PC-3 (cell line): ENCODE data around the gene PCNT. TPM values are rescaled to one million over a fixed set of nuclear protein-coding genes. Genes with fewer than 3 reads are reported as not detected.

ENCODE experiments used
- ATAC-seq: fragments of 200-7000 bp; cut with Tn5 transposase; 2 replicates; pipeline ENCODE4 v1.9.1; 2020; ENCODE audit warnings: mild to moderate bottlenecking, moderate library complexity
- BruUV-seq: library from RNA; stranded (reverse); fragments of 400-500 nt; replicated peaks from 2 replicates; lab custom pipeline; 2021; lab: Mats Ljungman, UMichigan
- CTCF ChIA-PET: fragments of 300-600 bp; sonication (Branson Sonifier 250); formaldehyde crosslinking; loops from one replicate; lab custom pipeline; 2022; ENCODE audit warnings: antibody characterized with exemption; lab: Charles Lee
- POLR2A ChIA-PET: fragments of 300-600 bp; sonication (Branson Sonifier 250); formaldehyde crosslinking; loops from one replicate; lab custom pipeline; 2022; ENCODE audit warnings: antibody characterized with exemption; ENCODE audit not compliant: unreplicated experiment; lab: Charles Lee
- DNase-seq: peaks from one replicate; pipeline ENCODE4 v3.0.0-alpha.2; 2015
- H2AFZ ChIP-seq: fragments of 300-600 bp; sonication (generic); 2 replicates; pipeline ENCODE4 v1.6.0; 2016; ENCODE audit warnings: antibody characterized with exemption, low read length
- H3F3A ChIP-seq: fragments of 300-600 bp; sonication (generic); one replicate; pipeline ENCODE4 v1.6.0; 2017; ENCODE audit warnings: antibody characterized with exemption, low read length, control low read depth, mild to moderate bottlenecking; ENCODE audit not compliant: unreplicated experiment
- H3K27ac ChIP-seq: fragments of 300-600 bp; sonication (generic); 2 replicates; pipeline ENCODE4 v1.5.1; 2016; ENCODE audit warnings: mild to moderate bottlenecking, low read length
- H3K27me3 ChIP-seq: fragments of 300-600 bp; sonication (generic); 2 replicates; pipeline ENCODE4 v1.6.1; 2016; ENCODE audit warnings: low read length, mixed read lengths
- H3K36me3 ChIP-seq: fragments of 300-600 bp; sonication (generic); 2 replicates; pipeline ENCODE4 v1.6.1; 2016; ENCODE audit warnings: low read depth, mixed run types, low read length, mixed read lengths
- H3K4me1 ChIP-seq: fragments of 300-600 bp; sonication (generic); 2 replicates; pipeline ENCODE4 v1.5.1; 2016; ENCODE audit warnings: low read length; ENCODE audit not compliant: insufficient read depth
- H3K4me2 ChIP-seq: fragments of 300-600 bp; sonication (generic); 2 replicates; pipeline ENCODE4 v1.6.0; 2016; ENCODE audit warnings: low read length
- H3K4me3 ChIP-seq: fragments of 300-600 bp; sonication (generic); 2 replicates; pipeline ENCODE4 v1.5.1; 2016; ENCODE audit warnings: mild to moderate bottlenecking, low read length, mixed read lengths
- H3K79me2 ChIP-seq: fragments of 300-600 bp; sonication (generic); 2 replicates; pipeline ENCODE4 v1.6.1; 2017; ENCODE audit warnings: low read length, mixed read lengths
- H3K9ac ChIP-seq: fragments of 300-600 bp; sonication (generic); 2 replicates; pipeline ENCODE4 v1.6.0; 2016; ENCODE audit warnings: mild to moderate bottlenecking, low read length
- H3K9me2 ChIP-seq: fragments of 300-600 bp; sonication (generic); replicated peaks from 2 replicates; pipeline ENCODE4 v1.6.1; 2016; ENCODE audit warnings: mixed run types, low read length, mixed read lengths
- H3K9me3 ChIP-seq: fragments of 300-600 bp; sonication (generic); 2 replicates; pipeline ENCODE4 v1.6.1; 2016; ENCODE audit warnings: low read length, mixed read lengths
- H4K20me1 ChIP-seq: fragments of 300-600 bp; sonication (generic); 2 replicates; pipeline ENCODE4 v1.6.1; 2016; ENCODE audit warnings: low read length, mixed read lengths
- CTCF ChIP-seq: fragments of 300-600 bp; sonication (generic); conservative IDR thresholded peaks from 2 replicates; pipeline ENCODE4 v1.5.1; 2017; ENCODE audit warnings: antibody characterized with exemption, low read depth, mild to moderate bottlenecking, low read length
- EZH2 ChIP-seq: fragments of 300-600 bp; sonication (generic); IDR thresholded peaks from one replicate; pipeline ENCODE4 v1.6.1; 2017; ENCODE audit warnings: antibody characterized with exemption, mild to moderate bottlenecking, low read length; ENCODE audit not compliant: unreplicated experiment
- EZH2phosphoT487 ChIP-seq: fragments of 300-600 bp; sonication (generic); IDR thresholded peaks from 2 replicates; pipeline ENCODE4 v1.6.1; 2018; ENCODE audit warnings: mild to moderate bottlenecking, antibody characterized with exemption, low read length, borderline replicate concordance
- intact Hi-C: fragments of 100-400 bp; cut with micrococcal nuclease; formaldehyde crosslinking; loops from 2 replicates; pipeline ENCODE4 v1.9.0; 2023
- total RNA-seq: library from RNA; depleted of rRNA; stranded (reverse); fragments of >200 nt; gene quantifications from 2 replicates; pipeline ENCODE4 v1.2.3, GENCODE V29; 2014

PCNT gene
- total RNA-seq, 1 experiment from 2014 or later: 51.4 TPM

GRCh38 chr21:46349134-46349760, 25.3 kb downstream of the PCNT start:
- H3K4me3 ChIP-seq: no peak overlapping the region
- no peaks in the 10 kb centered on the region for H3K27me3 ChIP-seq
- no peak overlapping the region for H2AFZ ChIP-seq
- ChIA-PET CTCF (no interaction called here), POLR2A (no interaction called here)
- no TSS peak for BruUV-seq
- intact Hi-C loops: no loop called here
- no peaks in the 10 kb centered on the region for H3K9me3 ChIP-seq
- H3K36me3 ChIP-seq: peaks cover 55% of the 10 kb centered on the region
- no peaks in the 10 kb centered on the region for H4K20me1 ChIP-seq
- no peak overlapping the region for H3K27ac ChIP-seq
- ATAC-seq (no peak), DNase-seq (no peak)
- H3K4me2 ChIP-seq: no peak overlapping the region
- peaks cover 14% of the 10 kb centered on the region for H3K79me2 ChIP-seq
- H3F3A ChIP-seq: no peaks in the 10 kb centered on the region
- 0 out of 2 replicates have a peak, but pooled peaks cover 5% of the 10 kb centered on the region for H3K4me1 ChIP-seq
- H3K9me2 ChIP-seq: no peaks in the 10 kb centered on the region
- no peak overlapping the region for H3K9ac ChIP-seq
- TF ChIP-seq CTCF: no peak
- no peak for TF ChIP-seq EZH2phosphoT487
- TF ChIP-seq EZH2: no peak

DNA sequence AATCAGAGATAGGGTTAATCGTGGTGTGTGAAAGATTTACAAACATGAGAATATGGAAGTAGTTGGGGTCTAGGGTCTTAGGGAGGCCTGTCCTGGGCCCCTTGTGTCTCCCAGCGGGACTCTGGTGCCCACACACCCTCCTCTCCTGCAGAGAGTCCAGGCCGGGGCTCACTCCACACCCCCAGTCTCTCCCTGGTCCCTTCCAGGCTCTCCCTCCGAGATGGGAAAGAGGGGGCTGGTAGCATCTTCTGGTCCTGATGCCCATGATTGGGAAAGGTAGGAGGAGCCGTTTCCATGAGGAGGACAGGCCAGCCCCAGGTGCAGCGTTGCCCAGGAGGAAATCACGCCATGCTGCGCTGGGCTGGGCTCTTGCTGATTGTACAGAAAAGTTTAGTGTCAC, 26.6 kb downstream of the PCNT start:
- POLR2A ChIA-PET: no interaction called here
- Histone ChIP-seq H4K20me1 (no peaks in the 10 kb centered on the region), H3K9ac (no peak overlapping the region), H3K27ac (no peak overlapping the region), H3K9me3 (no peaks in the 10 kb centered on the region), H3K9me2 (no peaks in the 10 kb centered on the region), H3K27me3 (no peaks in the 10 kb centered on the region), H2AFZ (no peak overlapping the region), H3K79me2 (peaks cover 3% of the 10 kb centered on the region; the same call in 1 of the 2 replicates), H3K4me3 (no peak overlapping the region), H3K4me2 (no peak overlapping the region), H3F3A (no peaks in the 10 kb centered on the region), H3K4me1 (0 out of 2 replicates have a peak, but pooled peaks cover 5% of the 10 kb centered on the region), H3K36me3 (peaks cover 59% of the 10 kb centered on the region)
- no peak for DNase-seq
- TF ChIP-seq EZH2phosphoT487 (no peak), CTCF (no peak), EZH2 (no peak)
- CTCF ChIA-PET: no interaction called here
- ATAC-seq: no peak
- intact Hi-C loops: no loop called here
- no TSS peak for BruUV-seq

DNA sequence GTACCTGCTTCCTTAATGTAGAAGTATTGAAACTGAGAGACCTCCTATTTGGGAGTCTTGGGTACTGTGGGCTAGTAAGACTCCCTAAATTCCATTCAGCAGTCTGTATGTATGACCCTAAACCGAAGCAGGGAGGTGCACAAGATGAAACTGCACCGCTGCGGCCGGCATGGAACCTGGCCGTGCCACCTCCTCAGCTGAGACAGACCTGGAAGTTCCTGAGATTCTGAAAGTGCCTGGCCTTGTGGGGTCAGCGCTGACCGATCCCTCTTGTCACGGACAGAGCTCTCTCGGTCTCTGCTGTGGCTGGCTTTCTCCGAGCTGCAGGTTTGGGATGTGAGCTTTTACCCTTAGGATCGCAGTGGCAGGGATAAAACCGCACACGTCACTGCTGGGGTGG, 27.0 kb downstream of the PCNT start:
- H3K9ac ChIP-seq: no peak overlapping the region
- H2AFZ ChIP-seq: no peak overlapping the region
- peaks cover 59% of the 10 kb centered on the region for H3K36me3 ChIP-seq
- H3K27ac ChIP-seq: no peak overlapping the region
- no peak for DNase-seq
- no peaks in the 10 kb centered on the region for H3K9me2 ChIP-seq
- H3K4me3 ChIP-seq: no peak overlapping the region
- no TSS peak for BruUV-seq
- TF ChIP-seq CTCF: no peak
- no peak for TF ChIP-seq EZH2phosphoT487
- no peak for TF ChIP-seq EZH2
- no peaks in the 10 kb centered on the region for H4K20me1 ChIP-seq
- H3K4me1 ChIP-seq: 0 out of 2 replicates have a peak, but pooled peaks cover 5% of the 10 kb centered on the region
- H3K79me2 ChIP-seq: no peaks in the 10 kb centered on the region
- intact Hi-C loops: no loop called here
- ChIA-PET POLR2A (no interaction called here), CTCF (no interaction called here)
- H3K4me2 ChIP-seq: no peak overlapping the region
- ATAC-seq: no peak
- no peaks in the 10 kb centered on the region for H3K9me3 ChIP-seq
- H3F3A ChIP-seq: no peaks in the 10 kb centered on the region
- H3K27me3 ChIP-seq: no peaks in the 10 kb centered on the region
